IMR-90 (cell line): Measurements from ENCODE around the gene ANKRD31. TPM values are rescaled to one million over a fixed set of nuclear protein-coding genes. Genes with fewer than 3 reads are reported as not detected.

Experiments
- ATAC-seq: fragments of 200-7000 bp; cut with Tn5 transposase; 2 replicates; pipeline ENCODE4 v1.9.1; 2020; ENCODE audit warnings: low read depth, mild to moderate bottlenecking, moderate library complexity
- BruUV-seq: library from RNA; stranded (reverse); fragments of 400-500 nt; replicated peaks from 2 replicates; lab custom pipeline; 2021; lab: Mats Ljungman, UMichigan
- CTCF ChIA-PET: fragments of 300-600 bp; formaldehyde crosslinking; extraction: SDS; loops from one replicate; lab custom pipeline; 2021; ENCODE audit warnings: antibody characterized with exemption; lab: Yijun Ruan, JAX
- POLR2A ChIA-PET: fragments of 300-600 bp; sonication (Branson Sonifier 250); formaldehyde crosslinking; loops from one replicate; lab custom pipeline; 2022; ENCODE audit warnings: antibody characterized with exemption; ENCODE audit not compliant: unreplicated experiment; lab: Charles Lee
- DNase-seq: peaks from one replicate; pipeline ENCODE4 v3.0.0; 2013
- H2AFZ ChIP-seq: replicated peaks from 2 replicates; pipeline ENCODE3; 2013; ENCODE audit warnings: low read length, mild to moderate bottlenecking; ENCODE audit not compliant: poor library complexity
- H2AK5ac ChIP-seq: 2 replicates; pipeline ENCODE4 v1.6.1; 2013; ENCODE audit warnings: low read depth, low read length, inconsistent platforms
- H2AK9ac ChIP-seq: replicated peaks from 2 replicates; pipeline ENCODE3; 2013; ENCODE audit warnings: mild to moderate bottlenecking, low read depth, low read length, moderate library complexity; ENCODE audit not compliant: poor library complexity
- H2BK120ac ChIP-seq: 2 replicates; pipeline ENCODE4 v1.6.1; 2013; ENCODE audit warnings: low read depth, low read length, inconsistent platforms
- H2BK15ac ChIP-seq: 3 replicates; pipeline ENCODE4 v1.6.1; 2013; ENCODE audit warnings: low read depth, low read length, inconsistent platforms
- H2BK20ac ChIP-seq: 2 replicates; pipeline ENCODE4 v1.6.1; 2013; ENCODE audit warnings: low read depth, mild to moderate bottlenecking, inconsistent platforms, low read length, moderate library complexity
- H2BK5ac ChIP-seq: 2 replicates; pipeline ENCODE4 v1.6.1; 2013; ENCODE audit warnings: mild to moderate bottlenecking, low read depth, low read length, inconsistent platforms; ENCODE audit not compliant: poor library complexity, severe bottlenecking
- H3K14ac ChIP-seq: replicated peaks from 2 replicates; pipeline ENCODE4 v1.6.1; 2013; ENCODE audit warnings: low read depth, low read length, inconsistent platforms
- H3K18ac ChIP-seq: 2 replicates; pipeline ENCODE4 v1.6.1; 2013; ENCODE audit warnings: low read depth, low read length, control low read depth
- H3K23ac ChIP-seq: 2 replicates; pipeline ENCODE4 v1.6.1; 2013; ENCODE audit warnings: low read depth, low read length, inconsistent platforms
- H3K27ac ChIP-seq: 2 replicates; pipeline ENCODE4 v1.5.1; 2013; ENCODE audit warnings: mild to moderate bottlenecking, control low read depth, low read length; ENCODE audit not compliant: insufficient read depth
- H3K27me3 ChIP-seq: 2 replicates; pipeline ENCODE4 v1.6.1; 2013; ENCODE audit warnings: low read length; ENCODE audit not compliant: control insufficient read depth, insufficient read depth
- H3K36me3 ChIP-seq: 2 replicates; pipeline ENCODE4 v1.6.1; 2013; ENCODE audit warnings: low read length, mixed read lengths; ENCODE audit not compliant: control insufficient read depth, insufficient read depth
- H3K4ac ChIP-seq: 2 replicates; pipeline ENCODE4 v1.6.1; 2013; ENCODE audit warnings: low read depth, low read length, inconsistent platforms
- H3K4me1 ChIP-seq: 2 replicates; pipeline ENCODE4 v1.6.1; 2013; ENCODE audit warnings: low read length, mixed read lengths; ENCODE audit not compliant: control insufficient read depth, insufficient read depth
- H3K4me2 ChIP-seq: 2 replicates; pipeline ENCODE4 v1.6.1; 2013; ENCODE audit warnings: low read depth, mild to moderate bottlenecking, control low read depth, low read length, moderate library complexity
- H3K4me3 ChIP-seq: 2 replicates; pipeline ENCODE4 v1.5.1; 2013; ENCODE audit warnings: low read depth, mild to moderate bottlenecking, control low read depth, low read length, moderate library complexity; ENCODE audit not compliant: insufficient read depth
- H3K56ac ChIP-seq: 2 replicates; pipeline ENCODE4 v1.6.1; 2013; ENCODE audit warnings: low read length, inconsistent platforms; ENCODE audit not compliant: insufficient read depth; ENCODE audit errors: extremely low read depth
- H3K79me1 ChIP-seq, 2 experiments: 2 replicates each; pipeline ENCODE4 v1.6.1; 2013; ENCODE audit warnings: low read length in 2 of 2, inconsistent platforms in 1 of 2, low read depth in 1 of 2
- H3K9ac ChIP-seq: 2 replicates; pipeline ENCODE4 v1.6.1; 2013; ENCODE audit warnings: low read depth, low read length, control low read depth
- H3K9me1 ChIP-seq: 2 replicates; pipeline ENCODE4 v1.6.1; 2013; ENCODE audit warnings: low read length, inconsistent platforms; ENCODE audit not compliant: insufficient read depth
- H3K9me3 ChIP-seq: 2 replicates; pipeline ENCODE4 v1.6.1; 2013; ENCODE audit warnings: low read length; ENCODE audit not compliant: control insufficient read depth, insufficient read depth
- H4K20me1 ChIP-seq: 2 replicates; pipeline ENCODE4 v1.6.1; 2013; ENCODE audit warnings: low read length, inconsistent platforms; ENCODE audit not compliant: insufficient read depth
- H4K5ac ChIP-seq: 2 replicates; pipeline ENCODE4 v1.6.1; 2013; ENCODE audit warnings: mild to moderate bottlenecking, low read depth, low read length, control low read depth
- H4K8ac ChIP-seq, 2 experiments: 2 replicates each; pipeline ENCODE4 v1.6.1; 2013; ENCODE audit warnings: low read depth in 2 of 2, low read length in 2 of 2, control low read depth in 1 of 2, inconsistent platforms in 1 of 2
- H4K91ac ChIP-seq: 2 replicates; pipeline ENCODE4 v1.6.1; 2013; ENCODE audit warnings: low read depth, low read length, inconsistent platforms; ENCODE audit not compliant: insufficient read depth
- BHLHE40 ChIP-seq: fragments of 150-350 bp; IDR thresholded peaks from 2 replicates; pipeline ENCODE4 v1.6.1; 2016; ENCODE audit warnings: mild to moderate bottlenecking, low read depth, low read length
- CEBPB ChIP-seq: IDR thresholded peaks from 2 replicates; pipeline ENCODE4 v1.6.1; 2012; ENCODE audit warnings: low read depth, low read length, improper control_type of control experiment
- MAFK ChIP-seq: IDR thresholded peaks from 2 replicates; pipeline ENCODE4 v1.6.1; 2012; ENCODE audit warnings: low read depth, low read length, improper control_type of control experiment
- MAZ ChIP-seq: IDR thresholded peaks from 2 replicates; pipeline ENCODE4 v1.6.1; 2012; ENCODE audit warnings: low read depth, mild to moderate bottlenecking, low read length, improper control_type of control experiment, moderate library complexity, borderline replicate concordance
- NFE2L2 ChIP-seq: fragments of 150-350 bp; IDR thresholded peaks from 2 replicates; pipeline ENCODE4 v1.6.1; 2016; ENCODE audit warnings: low read depth, mild to moderate bottlenecking, low read length
- RCOR1 ChIP-seq: IDR thresholded peaks from 2 replicates; pipeline ENCODE4 v1.6.1; 2012; ENCODE audit warnings: mild to moderate bottlenecking, low read length, improper control_type of control experiment; ENCODE audit not compliant: insufficient replicate concordance
- WGBS, 2 experiments: methylation state at CpG; one replicate each; pipeline versions ENCODE4 v1.1.5 to v1.1.7; 2013; ENCODE audit warnings: missing lambda C conversion rate in 2 of 2; ENCODE audit not compliant: insufficient read length in 1 of 2; ENCODE audit errors: extremely low coverage in 2 of 2; 5-methylcytosine and 5-hydroxymethylcytosine counted together
- dilution Hi-C: fragments of 300-500 bp; cut with HindIII; formaldehyde crosslinking; loops from one replicate; pipeline ENCODE4 v1.14.3; 2018; ENCODE audit warnings: low sequenced_read_pairs; ENCODE audit not compliant: unreplicated experiment
- in situ Hi-C: fragments of 300-500 bp; cut with MboI; formaldehyde crosslinking; loops from 3 replicates; pipeline ENCODE4 v1.14.3; 2019; ENCODE audit warnings: low sequenced_read_pairs, inconsistent platforms, mixed read lengths
- intact Hi-C: fragments of 100-400 bp; cut with micrococcal nuclease; formaldehyde crosslinking; loops from 2 replicates; pipeline ENCODE4 v1.10.0; 2022
- polyA plus RNA-seq, 3 experiments: library from polyadenylated mRNA; depleted of rRNA; stranded (reverse); fragments of >200 nt; gene quantifications; 2 replicates each; pipeline ENCODE4 v1.2.3, GENCODE V29; 2012; ENCODE audit warnings: low replicate concordance in 1 of 3
- total RNA-seq: library from RNA; depleted of rRNA; stranded (reverse); fragments of >200 nt; gene quantifications from 2 replicates; pipeline ENCODE4 v1.2.3, GENCODE V29; 2012
- TF ChIP-seq, protein P1 (sequence below): fragments of 150-350 bp; IDR thresholded peaks from 2 replicates; pipeline ENCODE4 v1.6.1; 2016; ENCODE audit warnings: low read depth, mild to moderate bottlenecking, low read length, moderate library complexity, borderline replicate concordance

The ANKRD31 gene
- total and polyA plus RNA-seq, 2 of the 4 experiments (the other 2 are of a cell fraction) = under 0.01 to 0.02 TPM

DNA sequence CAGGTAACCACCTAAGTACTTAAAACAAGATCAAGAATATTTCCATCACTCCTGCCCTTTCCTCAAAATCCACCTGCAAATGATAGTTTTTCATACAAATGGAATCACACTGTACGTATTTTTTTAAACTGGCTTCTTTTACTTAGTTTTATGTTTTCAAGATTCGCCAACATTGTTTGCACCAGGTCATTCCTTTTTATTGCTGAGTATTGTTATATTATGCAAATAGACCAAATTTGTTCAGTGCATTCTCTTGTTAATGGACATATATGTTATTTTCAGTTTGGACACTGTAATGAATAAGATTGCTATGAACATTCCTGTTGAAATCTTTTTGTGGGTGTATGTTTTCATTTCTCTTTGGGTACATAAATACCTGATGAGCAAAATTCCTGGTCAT, 8.3 kb upstream of the ANKRD31 start:
- intact Hi-C loops (no loop called here), in situ Hi-C loops (no loop called here), dilution Hi-C loops (no loop called here)
- Histone ChIP-seq H3K23ac (no peak overlapping the region), H4K8ac (no peak overlapping the region), H4K5ac (no peak overlapping the region), H3K4me2 (no peak overlapping the region), H2AK9ac (no peak overlapping the region), H3K9me3 (no peaks in the 10 kb centered on the region), H2BK5ac (no peak overlapping the region), H3K27me3 (no peaks in the 10 kb centered on the region), H3K9me1 (no peaks in the 10 kb centered on the region), H3K14ac (no peak overlapping the region), H4K91ac (no peak overlapping the region), H3K4me1 (no peaks in the 10 kb centered on the region), H3K4ac (no peak overlapping the region), H2BK15ac (no peak overlapping the region), H2AK5ac (no peak overlapping the region), H4K20me1 (no peaks in the 10 kb centered on the region), H3K18ac (no peak overlapping the region), H2BK120ac (no peak overlapping the region), H2AFZ (no peak overlapping the region), H3K4me3 (no peak overlapping the region), H3K9ac (no peak overlapping the region), H3K27ac (no peak overlapping the region), H3K36me3 (no peaks in the 10 kb centered on the region), H2BK20ac (no peak overlapping the region), H3K56ac (no peak overlapping the region), H3K79me1 (no peaks in the 10 kb centered on the region)
- TF ChIP-seq BHLHE40 = no peak
- TF ChIP-seq, protein P1, sequence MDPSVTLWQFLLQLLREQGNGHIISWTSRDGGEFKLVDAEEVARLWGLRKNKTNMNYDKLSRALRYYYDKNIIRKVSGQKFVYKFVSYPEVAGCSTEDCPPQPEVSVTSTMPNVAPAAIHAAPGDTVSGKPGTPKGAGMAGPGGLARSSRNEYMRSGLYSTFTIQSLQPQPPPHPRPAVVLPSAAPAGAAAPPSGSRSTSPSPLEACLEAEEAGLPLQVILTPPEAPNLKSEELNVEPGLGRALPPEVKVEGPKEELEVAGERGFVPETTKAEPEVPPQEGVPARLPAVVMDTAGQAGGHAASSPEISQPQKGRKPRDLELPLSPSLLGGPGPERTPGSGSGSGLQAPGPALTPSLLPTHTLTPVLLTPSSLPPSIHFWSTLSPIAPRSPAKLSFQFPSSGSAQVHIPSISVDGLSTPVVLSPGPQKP = no peak
- no peak for TF ChIP-seq RCOR1
- no peak for TF ChIP-seq MAZ
- no peak for TF ChIP-seq MAFK
- TF ChIP-seq CEBPB = no peak
- TF ChIP-seq NFE2L2 = no peak
- BruUV-seq = no TSS peak
- CTCF ChIA-PET = no interaction called here
- POLR2A ChIA-PET = no interaction called here
- no CpG with 5 or more reads among the region's 2 CpGs for WGBS, 2 experiments
- DNase-seq (no peak), ATAC-seq (no peak)
